DND-41 (cell line): ENCODE results near the gene SLBP.

Source experiments
- CTCF ChIP-seq: IDR thresholded peaks from 2 replicates; pipeline ENCODE4 v1.5.1; 2012; ENCODE audit warnings: borderline replicate concordance, low read length, moderate library complexity, mild to moderate bottlenecking; ENCODE audit not compliant: poor library complexity, severe bottlenecking; ENCODE audit errors: extremely low read depth
- EZH2 ChIP-seq: IDR thresholded peaks from 3 replicates; pipeline ENCODE4 v1.6.1; 2012; ENCODE audit warnings: borderline replicate concordance, low read depth, mild to moderate bottlenecking, moderate library complexity, low read length, inconsistent platforms; ENCODE audit not compliant: severe bottlenecking

- TF ChIP-seq EZH2 (no peak), CTCF (no peak)
Measured at GRCh38 chr4:1706358-1706757, 5.8 kb downstream of the SLBP start.
